K562 (cell line): ENCODE measurements around the gene CD248. TPM values are rescaled to one million over a fixed set of nuclear protein-coding genes. Genes with fewer than 3 reads are reported as not detected.

ENCODE experiments used
- E2F6 ChIP-seq, 2 experiments: IDR thresholded peaks; 2 replicates each; pipeline ENCODE4 v1.6.1; 2011; ENCODE audit warnings: borderline replicate concordance in 1 of 2, control low read depth in 1 of 2, low read depth in 1 of 2, low read length in 1 of 2, mild to moderate bottlenecking in 1 of 2, mixed read lengths in 1 of 2, moderate library complexity in 1 of 2; ENCODE audit not compliant: insufficient read depth in 1 of 2, insufficient read length in 1 of 2, poor library complexity in 1 of 2, severe bottlenecking in 1 of 2; ENCODE audit errors: extremely low read depth in 1 of 2
- FOXM1 ChIP-seq, 2 experiments: fragments of 450-650 bp in 1 of 2; sonication (generic) in 1 of 2; formaldehyde crosslinking in 1 of 2; IDR thresholded peaks; 2 replicates each; pipeline versions ENCODE4 v1.6.1 to v1.9.0; 2017 to 2022; ENCODE audit warnings: low read depth in 2 of 2, mild to moderate bottlenecking in 2 of 2, missing genetic modification reagents in 1 of 2, moderate library complexity in 1 of 2
- HMG20B ChIP-seq: fragments of 250-450 bp; sonication (Bioruptor Pico); IDR thresholded peaks from 2 replicates; pipeline ENCODE4 v1.5.0; 2021; ENCODE audit warnings: mild to moderate bottlenecking
- MAZ ChIP-seq, 2 experiments: fragments of 450-650 bp in 1 of 2; sonication (generic) in 1 of 2; formaldehyde crosslinking; IDR thresholded peaks in 1 of 2; conservative IDR thresholded peaks in 1 of 2; 2 replicates each; pipeline versions ENCODE4 v1.4.0 to v1.5.0; 2020; ENCODE audit warnings: mild to moderate bottlenecking in 1 of 2, missing genetic modification reagents in 1 of 2
- SAP30 ChIP-seq: fragments of 200-600 bp; sonication (generic); IDR thresholded peaks from 2 replicates; pipeline ENCODE4 v1.6.1; 2012; ENCODE audit warnings: borderline replicate concordance, low read depth, mild to moderate bottlenecking, moderate library complexity, low read length, control low read depth, inconsistent platforms; ENCODE audit not compliant: insufficient read depth, poor library complexity, severe bottlenecking
- ZNF232 ChIP-seq: sonication (generic); formaldehyde crosslinking; IDR thresholded peaks from 2 replicates; pipeline ENCODE4 v1.8.0; 2022; ENCODE audit warnings: mild to moderate bottlenecking, missing genetic modification reagents
- ZNF24 ChIP-seq: fragments of 450-650 bp; IDR thresholded peaks from 2 replicates; pipeline ENCODE4 v1.6.1; 2016
- polyA plus RNA-seq, 8 experiments: library from polyadenylated mRNA; depleted of rRNA in 4 of 8; stranded (reverse) in 5 of 8; unstranded in 3 of 8; fragments of >200 nt; fragmentation: Nextera tagmentation in 2 of 8; fragmentation: Illumina TruSeq in 1 of 8; extraction: Ambion mirVana in 2 of 8; extraction: Trizol in 1 of 8; gene quantifications; 2 replicates each; pipeline versions ENCODE4 v1.2.1 to v1.2.3, GENCODE V29; 2011 to 2014; ENCODE audit warnings: inconsistent platforms in 1 of 8, missing spikeins in 1 of 8
- total RNA-seq, 7 experiments: library from RNA; depleted of rRNA in 6 of 7; stranded (reverse); fragments of >200 nt in 6 of 7; fragmentation: Illumina TruSeq in 2 of 7; extraction: Trizol in 2 of 7; gene quantifications; 2 replicates each; pipeline versions ENCODE4 v1.2.1 to v1.2.3, GENCODE V29; 2011 to 2021; ENCODE audit warnings: low replicate concordance in 1 of 7
- TF ChIP-seq, protein P1 (sequence below), 2 experiments: fragments of 450-650 bp; formaldehyde crosslinking in 1 of 2; IDR thresholded peaks; 2 replicates each; pipeline versions ENCODE4 v1.4.0 to v1.6.1; 2014 to 2020; ENCODE audit warnings: mild to moderate bottlenecking in 2 of 2, borderline replicate concordance in 1 of 2, low read depth in 1 of 2
- TF ChIP-seq, protein P2 (sequence below), 2 experiments: fragments of 450-650 bp; IDR thresholded peaks; 2 replicates each; pipeline ENCODE4 v1.6.1; 2018; ENCODE audit warnings: mild to moderate bottlenecking in 2 of 2, low read depth in 1 of 2; ENCODE audit not compliant: partially characterized antibody in 2 of 2

The CD248 gene
- total and polyA plus RNA-seq, 9 of the 15 experiments (the other 6 are each of a cell fraction or from before 2014, with no cell fraction given) = 0.09 TPM; not detected in 8

DNA sequence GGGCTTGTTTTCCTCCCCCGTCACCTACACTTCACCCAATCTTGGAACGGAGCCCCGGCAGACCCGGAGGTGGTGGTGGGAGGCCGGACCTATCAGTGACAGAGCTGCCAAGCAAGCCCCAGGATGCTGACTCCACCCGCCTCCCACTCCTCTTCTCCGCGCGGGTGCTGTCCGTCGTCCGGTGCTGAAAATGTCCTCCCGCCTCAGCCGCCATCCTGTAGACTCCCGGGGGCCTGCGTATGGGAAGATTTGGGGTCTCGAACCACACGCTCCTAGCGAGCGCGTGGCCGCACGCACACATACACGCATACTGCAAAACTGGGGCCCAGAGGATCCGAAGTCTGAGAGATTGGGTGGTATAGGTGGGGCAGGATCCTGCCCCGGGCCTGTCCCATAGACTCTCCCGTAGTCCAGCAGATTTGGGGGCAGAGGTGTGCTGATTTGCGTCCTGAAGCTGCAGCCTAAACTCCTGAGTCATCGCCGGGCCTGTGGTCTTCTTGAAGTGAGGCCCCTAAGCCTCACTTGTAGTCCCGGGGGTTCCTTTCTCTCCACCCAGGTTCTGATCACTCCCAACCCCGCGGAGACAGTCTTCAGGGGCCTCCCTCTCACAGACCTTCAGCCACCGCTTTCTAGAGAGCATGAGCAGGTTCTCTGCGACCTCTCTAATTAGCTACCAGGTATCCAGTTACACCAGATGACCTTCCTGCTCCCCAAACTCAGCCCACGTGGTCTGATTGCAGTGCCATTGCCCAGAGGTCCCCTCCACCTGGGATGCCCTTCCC, 27.1 kb downstream of the CD248 start (continued):
- TF ChIP-seq SAP30 (peak; percentile 96), E2F6 (IDR thresholded peaks at IDR 0.05; ENCODE audit: borderline replicate concordance in 1 of 2, extremely low read depth in 1 of 2, insufficient read depth in 1 of 2, insufficient read length in 1 of 2, low read depth in 1 of 2, low read length in 1 of 2, poor library complexity in 1 of 2, severe bottlenecking in 1 of 2) (peak in 1 of 2 experiments; percentile 32), FOXM1 (IDR thresholded peaks at IDR 0.05; ENCODE audit: low read depth) (no peak), FOXM1 (CRISPR knock-in tag; IDR thresholded peaks at IDR 0.05; ENCODE audit: low read depth) (0 out of 2 replicates have a peak, but pooled peaks have one; percentile 49), HMG20B (CRISPR knock-in tag) (no peak), ZNF232 (peak; percentile 94; the same call in 1 of the 2 replicates), ZNF24 (0 out of 2 replicates have a peak, but pooled peaks have one; percentile 39), MAZ (CRISPR knock-in tag; conservative IDR thresholded peaks at IDR 0.05 in 1 of 2, IDR thresholded peaks at IDR 0.05 in 1 of 2) (peak in 1 of 2 experiments; percentile 76; a peak in 2 of 4 replicates)
- TF ChIP-seq, protein P1, sequence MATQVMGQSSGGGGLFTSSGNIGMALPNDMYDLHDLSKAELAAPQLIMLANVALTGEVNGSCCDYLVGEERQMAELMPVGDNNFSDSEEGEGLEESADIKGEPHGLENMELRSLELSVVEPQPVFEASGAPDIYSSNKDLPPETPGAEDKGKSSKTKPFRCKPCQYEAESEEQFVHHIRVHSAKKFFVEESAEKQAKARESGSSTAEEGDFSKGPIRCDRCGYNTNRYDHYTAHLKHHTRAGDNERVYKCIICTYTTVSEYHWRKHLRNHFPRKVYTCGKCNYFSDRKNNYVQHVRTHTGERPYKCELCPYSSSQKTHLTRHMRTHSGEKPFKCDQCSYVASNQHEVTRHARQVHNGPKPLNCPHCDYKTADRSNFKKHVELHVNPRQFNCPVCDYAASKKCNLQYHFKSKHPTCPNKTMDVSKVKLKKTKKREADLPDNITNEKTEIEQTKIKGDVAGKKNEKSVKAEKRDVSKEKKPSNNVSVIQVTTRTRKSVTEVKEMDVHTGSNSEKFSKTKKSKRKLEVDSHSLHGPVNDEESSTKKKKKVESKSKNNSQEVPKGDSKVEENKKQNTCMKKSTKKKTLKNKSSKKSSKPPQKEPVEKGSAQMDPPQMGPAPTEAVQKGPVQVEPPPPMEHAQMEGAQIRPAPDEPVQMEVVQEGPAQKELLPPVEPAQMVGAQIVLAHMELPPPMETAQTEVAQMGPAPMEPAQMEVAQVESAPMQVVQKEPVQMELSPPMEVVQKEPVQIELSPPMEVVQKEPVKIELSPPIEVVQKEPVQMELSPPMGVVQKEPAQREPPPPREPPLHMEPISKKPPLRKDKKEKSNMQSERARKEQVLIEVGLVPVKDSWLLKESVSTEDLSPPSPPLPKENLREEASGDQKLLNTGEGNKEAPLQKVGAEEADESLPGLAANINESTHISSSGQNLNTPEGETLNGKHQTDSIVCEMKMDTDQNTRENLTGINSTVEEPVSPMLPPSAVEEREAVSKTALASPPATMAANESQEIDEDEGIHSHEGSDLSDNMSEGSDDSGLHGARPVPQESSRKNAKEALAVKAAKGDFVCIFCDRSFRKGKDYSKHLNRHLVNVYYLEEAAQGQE (IDR thresholded peaks at IDR 0.05; ENCODE audit: borderline replicate concordance) = peak; percentile 100
- TF ChIP-seq, protein P1 (CRISPR knock-in tag; IDR thresholded peaks at IDR 0.05; ENCODE audit: low read depth) = peak; percentile 99
- TF ChIP-seq, protein P2, sequence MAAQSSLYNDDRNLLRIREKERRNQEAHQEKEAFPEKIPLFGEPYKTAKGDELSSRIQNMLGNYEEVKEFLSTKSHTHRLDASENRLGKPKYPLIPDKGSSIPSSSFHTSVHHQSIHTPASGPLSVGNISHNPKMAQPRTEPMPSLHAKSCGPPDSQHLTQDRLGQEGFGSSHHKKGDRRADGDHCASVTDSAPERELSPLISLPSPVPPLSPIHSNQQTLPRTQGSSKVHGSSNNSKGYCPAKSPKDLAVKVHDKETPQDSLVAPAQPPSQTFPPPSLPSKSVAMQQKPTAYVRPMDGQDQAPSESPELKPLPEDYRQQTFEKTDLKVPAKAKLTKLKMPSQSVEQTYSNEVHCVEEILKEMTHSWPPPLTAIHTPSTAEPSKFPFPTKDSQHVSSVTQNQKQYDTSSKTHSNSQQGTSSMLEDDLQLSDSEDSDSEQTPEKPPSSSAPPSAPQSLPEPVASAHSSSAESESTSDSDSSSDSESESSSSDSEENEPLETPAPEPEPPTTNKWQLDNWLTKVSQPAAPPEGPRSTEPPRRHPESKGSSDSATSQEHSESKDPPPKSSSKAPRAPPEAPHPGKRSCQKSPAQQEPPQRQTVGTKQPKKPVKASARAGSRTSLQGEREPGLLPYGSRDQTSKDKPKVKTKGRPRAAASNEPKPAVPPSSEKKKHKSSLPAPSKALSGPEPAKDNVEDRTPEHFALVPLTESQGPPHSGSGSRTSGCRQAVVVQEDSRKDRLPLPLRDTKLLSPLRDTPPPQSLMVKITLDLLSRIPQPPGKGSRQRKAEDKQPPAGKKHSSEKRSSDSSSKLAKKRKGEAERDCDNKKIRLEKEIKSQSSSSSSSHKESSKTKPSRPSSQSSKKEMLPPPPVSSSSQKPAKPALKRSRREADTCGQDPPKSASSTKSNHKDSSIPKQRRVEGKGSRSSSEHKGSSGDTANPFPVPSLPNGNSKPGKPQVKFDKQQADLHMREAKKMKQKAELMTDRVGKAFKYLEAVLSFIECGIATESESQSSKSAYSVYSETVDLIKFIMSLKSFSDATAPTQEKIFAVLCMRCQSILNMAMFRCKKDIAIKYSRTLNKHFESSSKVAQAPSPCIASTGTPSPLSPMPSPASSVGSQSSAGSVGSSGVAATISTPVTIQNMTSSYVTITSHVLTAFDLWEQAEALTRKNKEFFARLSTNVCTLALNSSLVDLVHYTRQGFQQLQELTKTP (IDR thresholded peaks at IDR 0.05; ENCODE audit: low read depth in 1 of 2, partially characterized antibody in 2 of 2) = peak in 1 of 2 experiments; percentile 99
